H9 (cell line): Measurements from ENCODE around the gene DQX1. TPM values are rescaled to one million over a fixed set of nuclear protein-coding genes. Genes with fewer than 3 reads are reported as not detected.
A peak's percentile ranks its signal among the peaks of the same experiment; 100 is the strongest.

Experiments used
- DNase-seq: peaks from one replicate; pipeline ENCODE4 v3.0.0-alpha.2; 2017
- H2AFZ ChIP-seq: one replicate; pipeline ENCODE4 v1.6.1; 2013; ENCODE audit warnings: mild to moderate bottlenecking, low read length, control low read depth, moderate library complexity
- H2AK5ac ChIP-seq: 2 replicates; pipeline ENCODE4 v1.6.1; 2013; ENCODE audit warnings: low read length, control low read depth, mixed read lengths; ENCODE audit not compliant: insufficient read length
- H2BK120ac ChIP-seq: one replicate; pipeline ENCODE4 v1.6.1; 2013; ENCODE audit warnings: low read depth, mild to moderate bottlenecking, low read length, control low read depth, inconsistent platforms; ENCODE audit not compliant: poor library complexity, severe bottlenecking
- H2BK12ac ChIP-seq: 2 replicates; pipeline ENCODE4 v1.6.1; 2013; ENCODE audit warnings: low read length, control low read depth, mixed read lengths, low read depth; ENCODE audit not compliant: insufficient read length
- H2BK15ac ChIP-seq: 2 replicates; pipeline ENCODE4 v1.6.1; 2013; ENCODE audit warnings: low read depth, low read length, control low read depth
- H2BK20ac ChIP-seq: one replicate; pipeline ENCODE4 v1.6.1; 2013; ENCODE audit warnings: low read depth, mild to moderate bottlenecking, low read length, control low read depth, inconsistent platforms; ENCODE audit not compliant: poor library complexity, severe bottlenecking
- H2BK5ac ChIP-seq: 2 replicates; pipeline ENCODE4 v1.6.1; 2013; ENCODE audit warnings: low read length, control low read depth, mixed read lengths; ENCODE audit not compliant: insufficient read length
- H3K14ac ChIP-seq: 2 replicates; pipeline ENCODE4 v1.6.1; 2013; ENCODE audit warnings: low read length, control low read depth; ENCODE audit not compliant: insufficient read depth
- H3K18ac ChIP-seq: 2 replicates; pipeline ENCODE4 v1.6.1; 2013; ENCODE audit warnings: low read depth, mild to moderate bottlenecking, mixed read lengths, low read length, control low read depth; ENCODE audit not compliant: insufficient read length
- H3K23ac ChIP-seq: 2 replicates; pipeline ENCODE4 v1.6.1; 2013; ENCODE audit warnings: low read length, control low read depth, mixed read lengths, low read depth; ENCODE audit not compliant: insufficient read length
- H3K23me2 ChIP-seq: 2 replicates; pipeline ENCODE4 v1.6.1; 2013; ENCODE audit warnings: low read depth, mild to moderate bottlenecking, mixed read lengths, low read length, control low read depth; ENCODE audit not compliant: insufficient read length, poor library complexity, severe bottlenecking
- H3K27ac ChIP-seq: 2 replicates; pipeline ENCODE4 v1.5.1; 2013; ENCODE audit warnings: low read length, control low read depth, mixed read lengths, low read depth; ENCODE audit not compliant: insufficient read length
- H3K27me3 ChIP-seq: 2 replicates; pipeline ENCODE4 v1.6.1; 2013; ENCODE audit warnings: low read length, control low read depth, inconsistent platforms; ENCODE audit not compliant: insufficient read depth
- H3K4ac ChIP-seq: 2 replicates; pipeline ENCODE4 v1.6.1; 2013; ENCODE audit warnings: low read depth, mild to moderate bottlenecking, control low read depth, inconsistent platforms, low read length, moderate library complexity
- H3K4me1 ChIP-seq: 2 replicates; pipeline ENCODE4 v1.6.1; 2013; ENCODE audit warnings: low read length, control low read depth, inconsistent platforms; ENCODE audit not compliant: insufficient read depth
- H3K4me2 ChIP-seq: 2 replicates; pipeline ENCODE4 v1.6.1; 2013; ENCODE audit warnings: low read length, control low read depth, mixed read lengths; ENCODE audit not compliant: insufficient read length, insufficient read depth
- H3K56ac ChIP-seq: 2 replicates; pipeline ENCODE4 v1.6.1; 2013; ENCODE audit warnings: low read depth, mild to moderate bottlenecking, mixed read lengths, low read length, control low read depth; ENCODE audit not compliant: insufficient read length
- H3K79me1 ChIP-seq: 2 replicates; pipeline ENCODE4 v1.6.1; 2013; ENCODE audit warnings: low read depth, mild to moderate bottlenecking, moderate library complexity, low read length, control low read depth, inconsistent platforms; ENCODE audit not compliant: insufficient read depth, poor library complexity, severe bottlenecking
- H3K79me2 ChIP-seq: 2 replicates; pipeline ENCODE4 v1.6.1; 2013; ENCODE audit warnings: low read length, control low read depth, inconsistent platforms; ENCODE audit not compliant: insufficient read depth
- H3K9ac ChIP-seq: 2 replicates; pipeline ENCODE4 v1.6.1; 2013; ENCODE audit warnings: low read length, control low read depth, mixed read lengths; ENCODE audit not compliant: insufficient read length; ENCODE audit errors: extremely low read depth
- H3K9me3 ChIP-seq: one replicate; pipeline ENCODE4 v1.6.1; 2013; ENCODE audit warnings: low read depth, low read length, inconsistent platforms; ENCODE audit not compliant: control insufficient read depth
- H3T11ph ChIP-seq: one replicate; pipeline ENCODE4 v1.6.1; 2013; ENCODE audit warnings: mild to moderate bottlenecking, low read length, control low read depth, inconsistent platforms
- H4K20me1 ChIP-seq: one replicate; pipeline ENCODE4 v1.6.1; 2013; ENCODE audit not compliant: control insufficient read depth, insufficient read length, insufficient read depth
- H4K5ac ChIP-seq: 2 replicates; pipeline ENCODE4 v1.6.1; 2013; ENCODE audit warnings: low read depth, mild to moderate bottlenecking, mixed read lengths, low read length, control low read depth; ENCODE audit not compliant: insufficient read length
- H4K8ac ChIP-seq: replicated peaks from 2 replicates; pipeline ENCODE4 v1.6.1; 2013; ENCODE audit warnings: low read length, control low read depth, mixed read lengths, low read depth; ENCODE audit not compliant: insufficient read length
- H4K91ac ChIP-seq: 2 replicates; pipeline ENCODE4 v1.6.1; 2013; ENCODE audit warnings: low read depth, mild to moderate bottlenecking, moderate library complexity, mixed read lengths, low read length, control low read depth; ENCODE audit not compliant: insufficient read length
- H3K27ac Mint-ChIP-seq, 3 experiments: 2 replicates in 2 of 3; 3 replicates in 1 of 3; pipeline ENCODE4 v1.8.0; 2020 to 2021; ENCODE audit warnings: mixed read lengths in 3 of 3, mild to moderate bottlenecking in 1 of 3, moderate library complexity in 1 of 3
- H3K27me3 Mint-ChIP-seq: 2 replicates; pipeline ENCODE4 v1.8.0; 2021; ENCODE audit warnings: low read depth, mild to moderate bottlenecking, moderate library complexity, mixed read lengths
- H3K36me3 Mint-ChIP-seq, 3 experiments: 2 replicates in 2 of 3; 3 replicates in 1 of 3; pipeline ENCODE4 v1.8.0; 2020 to 2021; ENCODE audit warnings: low read depth in 3 of 3, mixed read lengths in 3 of 3; ENCODE audit not compliant: insufficient read depth in 1 of 3
- H3K4me1 Mint-ChIP-seq, 2 experiments: 2 replicates each; pipeline ENCODE4 v1.8.0; 2020; ENCODE audit warnings: mixed read lengths in 2 of 2
- H3K4me3 Mint-ChIP-seq, 2 experiments: 2 replicates in 1 of 2; 3 replicates in 1 of 2; pipeline ENCODE4 v1.8.0; 2020 to 2021; ENCODE audit warnings: mild to moderate bottlenecking in 2 of 2, mixed read lengths in 2 of 2, moderate library complexity in 1 of 2
- H3K9me3 Mint-ChIP-seq, 2 experiments: 2 replicates in 1 of 2; 3 replicates in 1 of 2; pipeline ENCODE4 v1.8.0; 2020; ENCODE audit warnings: mild to moderate bottlenecking in 2 of 2, mixed read lengths in 2 of 2, moderate library complexity in 1 of 2
- WGBS: extraction: QIAGEN DNeasy Blood & Tissue Kit; methylation state at CpG from one replicate; pipeline ENCODE4 v1.1.7; 2013; ENCODE audit warnings: missing lambda C conversion rate, low lambda C conversion rate, mixed read lengths; ENCODE audit not compliant: insufficient read length; ENCODE audit errors: extremely low coverage; 5-methylcytosine and 5-hydroxymethylcytosine counted together
- total RNA-seq: library from RNA; stranded (reverse); gene quantifications from 2 replicates; pipeline ENCODE4 v1.2.1, GENCODE V29; 2021
- TF ChIP-seq, protein P1 (sequence below): fragments of 200-600 bp; sonication (generic); conservative IDR thresholded peaks from 3 replicates; pipeline ENCODE4 v1.8.0; 2021; ENCODE audit warnings: antibody characterized with exemption, mild to moderate bottlenecking

DQX1 gene
- total RNA-seq, 1 experiment from 2014 or later = 0.98 TPM

DNA sequence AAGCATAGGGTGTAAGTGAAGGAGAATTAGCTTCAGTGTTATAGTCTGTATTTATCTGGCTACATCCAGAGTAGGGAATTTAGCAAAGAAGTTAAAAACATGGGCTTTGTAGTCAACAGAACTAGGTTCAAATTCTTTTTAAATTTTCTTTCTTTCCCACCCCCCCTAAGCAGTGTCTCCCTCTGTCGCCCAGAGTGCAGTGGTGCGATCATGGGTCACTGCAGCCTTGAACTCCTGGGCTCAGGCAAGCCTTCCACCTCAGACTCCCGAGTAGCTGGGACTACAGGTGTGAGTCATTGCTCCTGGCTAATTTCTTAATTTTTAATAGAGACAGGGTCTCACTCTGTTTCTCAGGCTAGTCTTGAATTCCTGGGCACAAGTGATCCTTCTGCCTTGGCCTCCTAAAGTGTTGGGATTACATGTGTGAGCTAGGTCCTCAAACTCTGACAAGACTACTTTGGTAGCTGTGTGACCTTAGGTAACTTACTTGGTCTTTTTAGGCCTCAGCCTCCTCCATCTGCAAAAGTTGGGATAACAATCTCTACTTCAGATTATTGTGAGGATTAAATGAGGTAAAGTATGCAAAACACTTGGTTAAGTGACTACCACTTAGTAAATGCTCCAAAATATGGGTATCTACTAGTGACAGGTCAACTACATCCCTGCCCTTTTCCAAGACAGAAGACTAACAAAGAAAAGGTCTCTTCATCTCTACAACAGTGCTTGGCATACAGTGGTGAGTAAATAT lies 46.3 kb upstream of the DQX1 start:
- Mint-ChIP-seq H3K9me3 (no peaks in the 10 kb centered on the region), H3K4me3 (no peak overlapping the region), H3K4me1 (no peaks in the 10 kb centered on the region), H3K36me3 (no peaks in the 10 kb centered on the region), H3K27ac (no peak overlapping the region), H3K27me3 (peaks cover 6% of the 10 kb centered on the region)
- H3K27ac ChIP-seq = no peak overlapping the region
- H4K5ac ChIP-seq = no peak overlapping the region
- H3T11ph ChIP-seq = no peak overlapping the region
- no peaks in the 10 kb centered on the region for H3K79me1 ChIP-seq
- H2AK5ac ChIP-seq = no peak overlapping the region
- no peak overlapping the region for H3K4ac ChIP-seq
- H2BK15ac ChIP-seq = no peak overlapping the region
- no peak overlapping the region for H3K56ac ChIP-seq
- no peak overlapping the region for H3K18ac ChIP-seq
- DNase-seq = no peak
- no CpG with 5 or more reads among the region's 3 CpGs for WGBS
- no peak overlapping the region for H2BK5ac ChIP-seq
- no peak overlapping the region for H2BK20ac ChIP-seq
- no peaks in the 10 kb centered on the region for H3K79me2 ChIP-seq
- H2AFZ ChIP-seq = no peak overlapping the region
- no peaks in the 10 kb centered on the region for H3K9me3 ChIP-seq
- no peak overlapping the region for H3K14ac ChIP-seq
- no peaks in the 10 kb centered on the region for H3K23me2 ChIP-seq
- H3K27me3 ChIP-seq = no peaks in the 10 kb centered on the region
- no peak overlapping the region for H3K9ac ChIP-seq
- H4K91ac ChIP-seq = no peak overlapping the region
- H2BK12ac ChIP-seq = no peak overlapping the region
- no peak overlapping the region for H4K8ac ChIP-seq
- no peaks in the 10 kb centered on the region for H3K4me1 ChIP-seq
- no peak overlapping the region for H2BK120ac ChIP-seq
- H4K20me1 ChIP-seq = no peaks in the 10 kb centered on the region
- TF ChIP-seq, protein P1, sequence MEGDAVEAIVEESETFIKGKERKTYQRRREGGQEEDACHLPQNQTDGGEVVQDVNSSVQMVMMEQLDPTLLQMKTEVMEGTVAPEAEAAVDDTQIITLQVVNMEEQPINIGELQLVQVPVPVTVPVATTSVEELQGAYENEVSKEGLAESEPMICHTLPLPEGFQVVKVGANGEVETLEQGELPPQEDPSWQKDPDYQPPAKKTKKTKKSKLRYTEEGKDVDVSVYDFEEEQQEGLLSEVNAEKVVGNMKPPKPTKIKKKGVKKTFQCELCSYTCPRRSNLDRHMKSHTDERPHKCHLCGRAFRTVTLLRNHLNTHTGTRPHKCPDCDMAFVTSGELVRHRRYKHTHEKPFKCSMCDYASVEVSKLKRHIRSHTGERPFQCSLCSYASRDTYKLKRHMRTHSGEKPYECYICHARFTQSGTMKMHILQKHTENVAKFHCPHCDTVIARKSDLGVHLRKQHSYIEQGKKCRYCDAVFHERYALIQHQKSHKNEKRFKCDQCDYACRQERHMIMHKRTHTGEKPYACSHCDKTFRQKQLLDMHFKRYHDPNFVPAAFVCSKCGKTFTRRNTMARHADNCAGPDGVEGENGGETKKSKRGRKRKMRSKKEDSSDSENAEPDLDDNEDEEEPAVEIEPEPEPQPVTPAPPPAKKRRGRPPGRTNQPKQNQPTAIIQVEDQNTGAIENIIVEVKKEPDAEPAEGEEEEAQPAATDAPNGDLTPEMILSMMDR = peak; percentile 65
- H3K4me2 ChIP-seq = no peak overlapping the region
- H3K23ac ChIP-seq = no peak overlapping the region
